Measurements from ENCODE around the gene CLEC14A. TPM values are rescaled to one million over a fixed set of nuclear protein-coding genes. Genes with fewer than 3 reads are reported as not detected.

CLEC14A gene
- total RNA-seq, 3 donors from 2014 or later = 11.9 to 25.6 (median 24.8) TPM

DNA sequence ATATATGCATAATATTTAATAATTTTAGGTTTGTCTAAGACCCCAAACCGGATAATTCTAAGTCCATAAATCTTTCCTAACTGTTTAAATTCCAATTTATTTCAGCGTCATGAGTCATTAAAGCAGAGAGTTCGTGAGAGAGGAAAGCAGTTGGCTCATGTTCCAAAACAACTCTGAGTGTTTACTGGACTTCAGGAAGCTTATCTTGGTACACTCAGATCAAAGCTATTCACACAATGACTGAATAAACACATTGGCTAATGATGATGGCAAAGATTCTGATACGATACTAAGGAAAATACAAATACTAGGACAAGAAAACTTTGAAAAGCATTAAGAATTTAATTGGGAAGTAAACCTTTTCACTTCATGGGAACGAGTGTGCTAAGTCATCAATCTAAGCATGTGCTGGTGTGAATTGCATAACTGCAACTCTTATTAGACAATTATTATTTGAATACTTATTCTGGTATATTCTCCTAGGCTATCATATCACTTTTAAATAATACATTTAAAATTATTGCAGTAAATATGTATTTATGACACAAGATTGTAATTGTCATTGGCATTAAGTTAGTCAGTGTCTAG lies 34.8 kb upstream of the CLEC14A start:
- no peak overlapping the region for H3K4me3 ChIP-seq
- no peak overlapping the region for H3K27ac ChIP-seq
- intact Hi-C loops (cut with DNase I; ENCODE audit: low total_unique reads) = no loop called here
- H3K27me3 ChIP-seq = no peaks in the 10 kb centered on the region
- DNase-seq (ENCODE audit: low spot score in 2 of 2) = no peak
- no peak for TF ChIP-seq POLR2A (IDR thresholded peaks at IDR 0.05)
- no peak for TF ChIP-seq POLR2AphosphoS5 (IDR thresholded peaks at IDR 0.05)
- TF ChIP-seq, protein P1, sequence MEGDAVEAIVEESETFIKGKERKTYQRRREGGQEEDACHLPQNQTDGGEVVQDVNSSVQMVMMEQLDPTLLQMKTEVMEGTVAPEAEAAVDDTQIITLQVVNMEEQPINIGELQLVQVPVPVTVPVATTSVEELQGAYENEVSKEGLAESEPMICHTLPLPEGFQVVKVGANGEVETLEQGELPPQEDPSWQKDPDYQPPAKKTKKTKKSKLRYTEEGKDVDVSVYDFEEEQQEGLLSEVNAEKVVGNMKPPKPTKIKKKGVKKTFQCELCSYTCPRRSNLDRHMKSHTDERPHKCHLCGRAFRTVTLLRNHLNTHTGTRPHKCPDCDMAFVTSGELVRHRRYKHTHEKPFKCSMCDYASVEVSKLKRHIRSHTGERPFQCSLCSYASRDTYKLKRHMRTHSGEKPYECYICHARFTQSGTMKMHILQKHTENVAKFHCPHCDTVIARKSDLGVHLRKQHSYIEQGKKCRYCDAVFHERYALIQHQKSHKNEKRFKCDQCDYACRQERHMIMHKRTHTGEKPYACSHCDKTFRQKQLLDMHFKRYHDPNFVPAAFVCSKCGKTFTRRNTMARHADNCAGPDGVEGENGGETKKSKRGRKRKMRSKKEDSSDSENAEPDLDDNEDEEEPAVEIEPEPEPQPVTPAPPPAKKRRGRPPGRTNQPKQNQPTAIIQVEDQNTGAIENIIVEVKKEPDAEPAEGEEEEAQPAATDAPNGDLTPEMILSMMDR (IDR thresholded peaks at IDR 0.05) = no peak
- H3K9me3 ChIP-seq = no peaks in the 10 kb centered on the region
- H3K36me3 ChIP-seq = no peaks in the 10 kb centered on the region
- no peaks in the 10 kb centered on the region for H3K4me1 ChIP-seq

DNA sequence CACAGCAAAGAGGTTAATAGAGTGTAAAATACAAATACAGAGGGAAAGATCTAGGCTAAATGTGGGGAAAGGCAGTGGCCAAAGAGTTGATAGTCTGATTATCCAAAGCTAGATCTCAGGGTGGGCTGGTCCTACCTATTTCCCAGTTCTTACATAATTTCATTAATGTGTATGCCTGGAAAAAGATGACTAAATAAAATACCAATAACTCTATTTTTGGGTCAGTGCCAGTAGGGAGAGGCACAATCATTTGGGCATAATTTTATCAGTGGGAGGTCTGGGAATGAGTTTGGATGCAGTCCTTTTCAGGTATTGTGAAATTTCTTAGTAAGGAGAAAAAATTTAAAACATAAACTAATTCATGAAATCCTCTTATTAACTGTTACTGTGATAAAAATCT lies 30.6 kb upstream of the CLEC14A start:
- Histone ChIP-seq H3K36me3 (no peaks in the 10 kb centered on the region), H3K9me3 (no peaks in the 10 kb centered on the region), H3K4me1 (no peaks in the 10 kb centered on the region), H3K27me3 (no peaks in the 10 kb centered on the region), H3K27ac (no peak overlapping the region), H3K4me3 (no peak overlapping the region)
- no peak for DNase-seq (ENCODE audit: low spot score in 2 of 2)
- intact Hi-C loops (cut with DNase I; ENCODE audit: low total_unique reads) = no loop called here
- TF ChIP-seq POLR2A (IDR thresholded peaks at IDR 0.05) (no peak), POLR2AphosphoS5 (IDR thresholded peaks at IDR 0.05) (no peak)
- TF ChIP-seq, protein P1 (IDR thresholded peaks at IDR 0.05) = no peak

DNA sequence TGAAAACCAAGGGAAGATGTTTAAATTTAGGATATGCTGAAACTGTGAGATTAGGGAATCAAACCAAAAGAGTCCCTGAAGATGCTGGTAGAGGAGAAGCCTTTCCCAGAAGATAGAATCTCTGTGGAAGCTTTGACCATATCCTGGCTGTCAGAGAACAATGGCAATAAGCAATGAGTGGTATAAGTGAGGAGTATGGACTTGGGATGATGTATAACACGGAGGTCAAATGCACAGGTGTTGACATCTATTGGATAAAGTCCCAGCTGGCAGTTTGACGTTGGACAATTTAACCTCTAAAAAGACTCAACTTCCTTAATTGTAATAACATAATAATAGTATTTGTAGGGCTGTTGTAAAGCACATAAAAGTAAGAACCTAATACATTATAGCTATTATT lies 30.1 kb upstream of the CLEC14A start:
- H3K4me1 ChIP-seq = no peaks in the 10 kb centered on the region
- H3K9me3 ChIP-seq = no peaks in the 10 kb centered on the region
- no peak for DNase-seq (ENCODE audit: low spot score in 2 of 2)
- no peak overlapping the region for H3K4me3 ChIP-seq
- no peaks in the 10 kb centered on the region for H3K36me3 ChIP-seq
- intact Hi-C loops (cut with DNase I; ENCODE audit: low total_unique reads) = no loop called here
- H3K27ac ChIP-seq = no peak overlapping the region
- TF ChIP-seq, protein P1 (IDR thresholded peaks at IDR 0.05) = no peak
- TF ChIP-seq POLR2A (IDR thresholded peaks at IDR 0.05) = no peak
- TF ChIP-seq POLR2AphosphoS5 (IDR thresholded peaks at IDR 0.05) = no peak
- no peaks in the 10 kb centered on the region for H3K27me3 ChIP-seq

DNA sequence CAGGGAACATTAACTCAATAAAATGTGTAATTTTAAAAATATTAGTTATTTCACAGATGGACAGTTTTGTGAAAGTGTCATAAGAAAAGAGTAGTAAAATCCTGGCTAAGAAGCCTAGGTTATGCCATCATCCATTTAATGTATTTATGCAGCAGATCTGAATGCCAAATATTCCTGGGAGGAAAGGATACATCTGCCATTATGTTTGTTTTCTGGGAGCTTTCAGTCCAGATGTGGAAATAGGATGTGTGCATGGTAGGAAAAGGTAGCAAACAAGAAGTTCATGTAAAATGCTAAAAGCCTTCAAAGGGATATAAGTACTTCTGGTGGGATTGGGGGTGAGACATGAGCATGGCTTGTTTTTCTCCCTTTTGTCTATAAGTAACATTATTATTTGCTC lies 27.0 kb upstream of the CLEC14A start:
- TF ChIP-seq, protein P1 (IDR thresholded peaks at IDR 0.05) = no peak
- TF ChIP-seq POLR2A (IDR thresholded peaks at IDR 0.05) = no peak
- TF ChIP-seq POLR2AphosphoS5 (IDR thresholded peaks at IDR 0.05) = no peak
- intact Hi-C loops (cut with DNase I; ENCODE audit: low total_unique reads) = no loop called here
- H3K9me3 ChIP-seq = no peaks in the 10 kb centered on the region
- no peak overlapping the region for H3K4me3 ChIP-seq
- no peak for DNase-seq (ENCODE audit: low spot score in 2 of 2)
- no peaks in the 10 kb centered on the region for H3K36me3 ChIP-seq
- H3K4me1 ChIP-seq = no peaks in the 10 kb centered on the region
- H3K27me3 ChIP-seq = no peaks in the 10 kb centered on the region
- no peak overlapping the region for H3K27ac ChIP-seq

DNA sequence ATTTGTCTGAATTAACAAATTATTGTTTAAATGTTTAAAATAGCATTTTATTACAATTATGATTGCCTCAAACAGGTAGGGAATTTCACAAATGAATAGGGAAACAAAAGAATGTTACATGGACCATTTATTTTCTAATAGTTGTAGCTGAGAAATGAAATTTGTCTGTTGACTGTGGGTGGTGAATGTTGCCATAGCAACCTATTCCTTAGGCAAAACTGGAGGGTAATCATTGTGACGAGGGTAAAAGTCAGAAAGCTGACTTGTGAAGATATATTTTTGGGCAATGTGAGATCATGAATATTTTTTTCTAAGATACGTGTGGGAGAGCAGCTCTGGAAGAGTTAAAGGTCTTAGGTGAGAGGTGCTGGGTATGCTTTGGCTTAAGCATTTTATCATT lies 24.2 kb upstream of the CLEC14A start:
- Histone ChIP-seq H3K27ac (no peak overlapping the region), H3K4me1 (no peaks in the 10 kb centered on the region), H3K27me3 (no peaks in the 10 kb centered on the region), H3K36me3 (no peaks in the 10 kb centered on the region), H3K9me3 (no peaks in the 10 kb centered on the region), H3K4me3 (no peak overlapping the region)
- DNase-seq (ENCODE audit: low spot score in 2 of 2) = no peak
- TF ChIP-seq POLR2A (IDR thresholded peaks at IDR 0.05) = no peak
- no peak for TF ChIP-seq POLR2AphosphoS5 (IDR thresholded peaks at IDR 0.05)
- TF ChIP-seq, protein P1 (IDR thresholded peaks at IDR 0.05) = no peak
- intact Hi-C loops (cut with DNase I; ENCODE audit: low total_unique reads) = no loop called here

Data from breast epithelium (tissue), 4 donors.